DMS 273 (cell line): Measurements from ENCODE around the gene NDNF.

ENCODE experiments used
- DNase-seq: peaks from one replicate; lab custom pipeline; 2025; ENCODE audit not compliant: unreplicated experiment; lab: John Stamatoyannopoulos, UW

Gene NDNF

GRCh38 chr4:121070696-121071639 lies 1.4 kb downstream of the NDNF start:
- DNase-seq: peak; percentile 59

GRCh38 chr4:121070274-121070673 lies 2.1 kb downstream of the NDNF start:
- DNase-seq: no peak

GRCh38 chr4:121069430-121069829 lies 2.9 kb downstream of the NDNF start:
- no peak for DNase-seq

- DNase-seq: no peak
Observed at GRCh38 chr4:121064482-121064881, 7.9 kb downstream of the NDNF start.

- DNase-seq: no peak
Observed at GRCh38 chr4:121062521-121062920, 9.8 kb downstream of the NDNF start.

- no peak for DNase-seq
Observed at GRCh38 chr4:121061861-121062260, 10.5 kb downstream of the NDNF start.

GRCh38 chr4:121061215-121061614 lies 11.1 kb downstream of the NDNF start:
- no peak for DNase-seq

- DNase-seq: no peak
Observed at GRCh38 chr4:121057466-121057922, 14.8 kb downstream of the NDNF start.

- peak; percentile 0 for DNase-seq
Observed at GRCh38 chr4:121056066-121056465, 16.3 kb downstream of the NDNF start.

- DNase-seq: no peak
Observed at GRCh38 chr4:121054373-121054772, 18.0 kb downstream of the NDNF start.

GRCh38 chr4:121053601-121054143 lies 18.7 kb downstream of the NDNF start:
- no peak for DNase-seq

- peak; percentile 3 for DNase-seq
Observed at GRCh38 chr4:121050300-121050699, 22.0 kb downstream of the NDNF start.

- no peak for DNase-seq
Observed at GRCh38 chr4:121049072-121049599, 23.2 kb downstream of the NDNF start.

- DNase-seq: no peak
Observed at GRCh38 chr4:121048165-121048564, 24.2 kb downstream of the NDNF start.

GRCh38 chr4:121041307-121042090 lies 30.8 kb downstream of the NDNF start:
- DNase-seq: no peak

- DNase-seq: peak; percentile 1
Observed at GRCh38 chr4:121034017-121034416, 38.3 kb downstream of the NDNF start.

- DNase-seq: no peak
Observed at GRCh38 chr4:121030711-121031110, 41.6 kb downstream of the NDNF start.

GRCh38 chr4:121030131-121030530 lies 42.2 kb downstream of the NDNF start:
- no peak for DNase-seq

GRCh38 chr4:121026034-121026433 lies 46.3 kb downstream of the NDNF start:
- no peak for DNase-seq

GRCh38 chr4:121025540-121025939 lies 46.8 kb downstream of the NDNF start:
- DNase-seq: no peak

- no peak for DNase-seq
Observed at GRCh38 chr4:121018543-121018942, 53.8 kb downstream of the NDNF start.
